ACC112 (cell line): Measurements from ENCODE around the gene PPIL4.
"Not testable (repeated sequence)": the region's sequence is repeated elsewhere in the genome, so short reads cannot be mapped to it uniquely, and the experiment has no call there.

Source experiments
- H2AFZ ChIP-seq: fragments of 200-600 bp; sonication (generic); one replicate; pipeline ENCODE4 v1.6.0; 2017; ENCODE audit warnings: antibody characterized with exemption, low read length; ENCODE audit not compliant: unreplicated experiment
- H3K27ac ChIP-seq: fragments of 200-600 bp; sonication (generic); 2 replicates; pipeline ENCODE4 v1.5.1; 2014; ENCODE audit warnings: low read depth, mild to moderate bottlenecking, antibody characterized with exemption, low read length, moderate library complexity
- H3K27me3 ChIP-seq: fragments of 200-600 bp; sonication (generic); 2 replicates; pipeline ENCODE4 v1.6.1; 2014; ENCODE audit warnings: mild to moderate bottlenecking, antibody characterized with exemption, low read length, moderate library complexity, mixed read lengths; ENCODE audit not compliant: insufficient read depth
- H3K36me3 ChIP-seq: fragments of 200-600 bp; sonication (generic); 2 replicates; pipeline ENCODE4 v1.6.1; 2016; ENCODE audit warnings: mild to moderate bottlenecking, antibody characterized with exemption, low read length, moderate library complexity, mixed read lengths; ENCODE audit not compliant: insufficient read depth
- H3K4me1 ChIP-seq: fragments of 200-600 bp; sonication (generic); one replicate; pipeline ENCODE4 v1.6.1; 2016; ENCODE audit warnings: low read length, mixed read lengths; ENCODE audit not compliant: insufficient read depth, unreplicated experiment, control insufficient read depth
- H3K4me3 ChIP-seq: fragments of 200-600 bp; sonication (generic); 2 replicates; pipeline ENCODE4 v1.5.1; 2014; ENCODE audit warnings: mild to moderate bottlenecking, low read depth, low read length
- H3K79me2 ChIP-seq: fragments of 200-600 bp; sonication (generic); one replicate; pipeline ENCODE4 v1.6.0; 2016; ENCODE audit warnings: low read length; ENCODE audit not compliant: control insufficient read depth, unreplicated experiment, insufficient read depth

PPIL4 gene

DNA sequence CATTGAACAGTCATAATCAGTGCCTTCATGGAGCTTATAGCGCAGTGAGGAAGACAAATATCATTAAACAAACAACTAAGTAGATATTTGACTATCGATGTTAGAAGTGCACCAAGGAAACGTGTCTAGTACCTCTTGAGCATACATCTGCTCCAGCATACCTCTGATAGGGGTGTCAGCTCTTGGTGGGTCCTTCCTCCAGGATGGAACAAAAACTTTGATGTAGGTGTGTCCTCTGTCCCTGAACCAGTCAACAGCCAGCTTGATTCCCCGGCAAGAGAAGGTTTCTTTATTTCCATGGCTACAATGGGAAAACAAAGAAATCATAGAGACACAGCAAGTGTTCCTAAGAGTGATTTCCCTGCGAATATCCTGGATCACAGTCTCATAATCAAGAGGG is 84.2 kb downstream of the PPIL4 start:
- H3K4me1 ChIP-seq, result peaks cover 12% of the 10 kb centered on the region
- H2AFZ ChIP-seq, result no peak overlapping the region
- H3K27ac ChIP-seq, result no peak overlapping the region
- no peak overlapping the region for H3K4me3 ChIP-seq
- no peaks in the 10 kb centered on the region for H3K36me3 ChIP-seq
- peaks cover 19% of the 10 kb centered on the region; the same call in 1 of the 2 replicates for H3K27me3 ChIP-seq
- H3K79me2 ChIP-seq, result no peaks in the 10 kb centered on the region

DNA sequence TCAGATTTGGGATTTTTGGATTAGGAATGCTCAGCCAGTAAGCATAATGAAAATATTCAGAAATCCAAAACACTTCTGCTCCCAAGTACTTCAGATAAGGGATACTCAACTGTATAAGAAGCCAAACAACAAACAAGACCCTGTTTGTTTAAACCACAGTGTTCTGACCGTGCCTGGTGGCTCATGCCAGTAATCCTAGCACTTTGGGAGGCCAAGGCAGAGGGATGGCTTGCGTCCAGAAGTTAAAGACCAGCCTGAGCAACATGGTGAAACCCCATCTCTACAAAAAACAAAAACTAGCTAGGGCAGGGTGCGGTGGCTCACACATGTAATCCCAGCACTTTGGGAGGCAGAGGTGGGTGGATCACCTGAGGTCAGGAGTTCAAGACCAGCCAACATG is 85.6 kb downstream of the PPIL4 start:
- H2AFZ ChIP-seq, H3K79me2 ChIP-seq, H3K36me3 ChIP-seq, H3K4me3 ChIP-seq: not testable (repeated sequence)
- peak overlapping the region; percentile 2; the same call in 1 of the 2 replicates for H3K27ac ChIP-seq
- peaks cover 12% of the 10 kb centered on the region for H3K4me1 ChIP-seq
- H3K27me3 ChIP-seq, result peaks cover 19% of the 10 kb centered on the region; the same call in 1 of the 2 replicates

DNA sequence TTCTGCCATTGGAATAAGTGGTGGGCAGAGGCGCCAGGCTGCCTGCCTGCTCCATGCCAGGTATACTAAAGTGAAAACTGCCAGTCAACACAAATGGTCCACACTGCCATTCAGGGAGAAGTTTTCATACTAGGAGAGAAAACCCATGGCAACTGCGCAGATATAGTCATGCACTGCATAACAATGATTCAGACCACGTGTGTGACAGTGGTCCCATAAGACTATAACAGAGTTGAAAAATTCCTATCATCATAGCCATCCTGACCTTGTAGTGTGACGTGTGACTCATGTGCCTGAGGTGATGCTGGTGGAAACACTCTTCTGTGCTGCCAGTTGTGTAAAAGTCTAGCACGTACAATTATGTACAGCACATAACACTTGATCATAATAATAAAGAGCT is 86.1 kb downstream of the PPIL4 start:
- Histone ChIP-seq H3K4me3 (no peak overlapping the region), H3K27ac (peak overlapping the region; percentile 2; the same call in 1 of the 2 replicates), H3K36me3 (no peaks in the 10 kb centered on the region), H2AFZ (no peak overlapping the region), H3K4me1 (peaks cover 17% of the 10 kb centered on the region), H3K79me2 (no peaks in the 10 kb centered on the region), H3K27me3 (peaks cover 19% of the 10 kb centered on the region; the same call in 1 of the 2 replicates)

DNA sequence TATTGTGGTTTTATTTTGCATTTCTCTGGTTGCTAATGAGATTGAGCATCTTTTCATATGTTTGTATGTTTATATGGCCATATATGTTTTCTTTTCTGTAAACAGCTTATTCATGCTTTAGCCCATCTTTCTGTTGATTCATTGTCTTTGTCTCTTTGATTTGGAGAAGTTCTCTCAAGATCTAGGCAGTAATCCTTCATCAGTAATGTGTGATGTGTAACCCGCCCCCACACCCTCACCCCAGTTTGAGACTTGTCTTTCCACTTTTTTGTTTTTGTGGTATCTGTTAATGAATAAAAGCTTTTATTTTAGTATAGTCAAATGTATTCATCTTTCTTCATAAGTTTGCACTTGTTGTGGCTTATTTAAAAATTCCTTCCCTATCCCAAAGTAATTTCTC is 87.0 kb downstream of the PPIL4 start:
- H3K79me2 ChIP-seq, result no peaks in the 10 kb centered on the region
- no peak overlapping the region for H2AFZ ChIP-seq
- H3K4me1 ChIP-seq, result peaks cover 23% of the 10 kb centered on the region
- peaks cover 19% of the 10 kb centered on the region; the same call in 1 of the 2 replicates for H3K27me3 ChIP-seq
- no peak overlapping the region for H3K27ac ChIP-seq
- H3K4me3 ChIP-seq, result no peak overlapping the region
- no peaks in the 10 kb centered on the region for H3K36me3 ChIP-seq

DNA sequence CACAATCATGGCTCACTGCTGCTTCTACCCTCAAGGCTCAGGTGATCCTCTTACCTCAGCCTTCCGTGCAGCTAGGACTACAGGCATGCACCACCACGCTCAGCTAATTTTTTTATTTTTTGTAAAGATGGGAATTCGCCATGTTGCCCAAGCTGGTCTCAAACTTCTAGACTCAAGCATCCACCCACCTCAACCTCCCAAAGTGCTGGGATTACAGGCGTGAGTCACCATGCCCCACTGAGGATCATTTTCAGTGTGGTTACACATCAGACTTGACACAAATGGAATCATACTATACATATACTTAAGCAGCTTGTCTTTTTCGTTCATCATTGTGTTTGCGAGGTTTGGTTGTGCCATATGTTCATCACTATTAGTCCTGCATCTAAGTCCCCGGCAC is 87.6 kb downstream of the PPIL4 start:
- Histone ChIP-seq H3K4me3 (no peak overlapping the region), H3K4me1 (peaks cover 28% of the 10 kb centered on the region), H3K36me3 (no peaks in the 10 kb centered on the region), H3K79me2 (no peaks in the 10 kb centered on the region), H2AFZ (no peak overlapping the region), H3K27me3 (peaks cover 19% of the 10 kb centered on the region; the same call in 1 of the 2 replicates), H3K27ac (no peak overlapping the region)

DNA sequence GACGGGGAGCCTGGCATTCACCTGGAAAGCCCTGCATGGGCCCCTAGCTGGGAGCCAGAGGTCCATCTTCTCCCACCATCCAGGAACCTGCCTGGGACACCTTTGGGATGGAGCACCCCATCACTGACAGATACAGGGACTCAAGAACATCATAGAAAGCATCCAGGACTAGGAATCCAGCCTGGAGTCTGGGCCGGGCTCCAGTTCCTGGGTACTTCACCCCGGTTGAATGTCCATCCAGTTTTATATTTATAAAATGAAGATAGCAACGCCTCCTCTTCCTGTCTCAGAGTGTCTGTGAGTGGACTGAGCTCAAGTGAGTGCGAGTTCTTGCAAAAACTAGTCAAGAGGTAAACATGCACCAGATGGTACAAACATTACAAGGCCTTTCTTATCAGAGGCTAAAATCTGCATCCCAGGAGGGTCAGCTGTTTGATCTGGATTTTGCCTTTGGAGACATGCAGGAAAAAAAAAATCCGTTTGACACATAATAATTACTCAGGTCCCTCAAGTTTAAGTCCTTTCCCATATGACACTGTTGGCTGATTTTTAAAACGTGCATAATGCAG is 88.4 kb downstream of the PPIL4 start:
- Histone ChIP-seq H3K4me1 (peaks cover 28% of the 10 kb centered on the region), H2AFZ (no peak overlapping the region), H3K27me3 (peaks cover 15% of the 10 kb centered on the region), H3K79me2 (no peaks in the 10 kb centered on the region), H3K27ac (no peak overlapping the region), H3K4me3 (no peak overlapping the region), H3K36me3 (no peaks in the 10 kb centered on the region)

DNA sequence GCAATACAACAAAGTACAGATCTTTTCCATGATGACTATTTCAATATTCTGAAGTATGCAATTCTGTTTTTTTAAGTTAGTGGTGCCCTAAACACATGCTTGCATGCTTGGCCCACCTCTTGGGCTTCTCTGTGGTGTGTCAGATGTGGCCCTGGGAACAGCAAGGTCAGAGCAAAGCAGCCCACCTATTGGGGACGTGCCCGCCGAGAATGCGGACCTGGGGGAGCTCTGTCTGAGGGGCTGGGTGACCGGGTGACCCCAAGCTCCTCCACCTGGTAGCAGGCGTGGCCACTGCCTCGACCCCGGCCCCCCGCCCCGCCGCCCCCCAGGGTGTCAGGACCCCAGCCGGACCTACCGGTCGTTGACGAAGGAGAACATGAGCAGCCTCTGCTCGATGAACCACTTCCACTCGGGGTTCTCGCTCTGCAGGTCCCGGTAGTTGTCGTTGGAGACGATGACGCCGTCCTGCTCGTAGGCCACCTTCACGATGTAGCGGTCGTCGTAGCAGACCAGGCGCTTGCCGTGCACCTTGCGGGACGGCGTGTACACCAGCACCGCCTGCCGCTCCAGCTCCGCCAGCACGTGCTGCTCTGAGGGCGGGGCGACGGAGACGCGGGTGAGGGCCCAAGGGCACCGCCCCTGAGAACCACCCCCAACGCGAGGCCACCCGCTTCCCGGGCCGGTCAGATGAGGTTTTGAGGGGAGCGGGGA is 89.4 kb downstream of the PPIL4 start:
- peaks cover 28% of the 10 kb centered on the region for H3K4me1 ChIP-seq
- H2AFZ ChIP-seq, result no peak overlapping the region
- peaks cover 23% of the 10 kb centered on the region for H3K27me3 ChIP-seq
- H3K27ac ChIP-seq, result no peak overlapping the region
- no peak overlapping the region for H3K4me3 ChIP-seq
- no peaks in the 10 kb centered on the region for H3K79me2 ChIP-seq
- H3K36me3 ChIP-seq, result no peaks in the 10 kb centered on the region

DNA sequence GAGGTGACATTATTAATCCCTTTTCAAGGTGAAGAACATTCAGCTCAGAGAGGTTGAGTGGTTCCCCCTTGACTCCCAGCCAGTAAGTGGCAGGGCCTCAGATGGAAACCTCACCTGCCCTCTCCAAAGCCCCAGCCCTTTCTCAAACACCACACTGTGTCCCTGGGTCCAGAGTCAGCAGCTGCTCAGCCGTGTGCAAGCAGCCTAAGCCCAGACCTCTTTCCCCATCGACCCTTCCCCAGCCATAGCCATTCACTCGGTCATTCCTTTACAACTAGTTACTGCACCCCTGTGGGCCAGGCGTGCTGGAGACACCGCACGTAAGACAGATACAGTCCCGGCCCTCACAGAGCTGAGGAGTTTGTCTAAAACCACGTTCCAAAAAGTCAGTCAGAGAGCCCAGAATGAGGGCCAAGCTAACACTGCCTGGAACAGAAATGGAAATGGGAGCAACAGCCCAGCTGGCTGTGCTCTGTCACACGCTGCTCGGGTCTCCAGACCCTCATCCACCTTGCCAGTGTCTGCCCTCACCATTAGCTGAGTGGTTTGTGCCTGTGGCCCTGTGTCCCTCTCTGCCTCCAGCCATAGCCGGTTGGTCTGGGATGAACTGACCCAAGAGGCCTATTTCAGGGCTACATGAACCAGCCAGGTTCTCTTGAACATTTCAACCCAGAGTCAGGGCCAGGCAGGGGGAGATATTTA is 90.7 kb downstream of the PPIL4 start:
- Histone ChIP-seq H3K4me1 (peaks cover 28% of the 10 kb centered on the region), H3K27me3 (peaks cover 35% of the 10 kb centered on the region), H3K27ac (peak overlapping the region; percentile 6; the same call in 1 of the 2 replicates), H2AFZ (no peak overlapping the region), H3K79me2 (no peaks in the 10 kb centered on the region), H3K36me3 (no peaks in the 10 kb centered on the region), H3K4me3 (no peak overlapping the region)
